ENCODE results near the gene CLDN11.

DNA sequence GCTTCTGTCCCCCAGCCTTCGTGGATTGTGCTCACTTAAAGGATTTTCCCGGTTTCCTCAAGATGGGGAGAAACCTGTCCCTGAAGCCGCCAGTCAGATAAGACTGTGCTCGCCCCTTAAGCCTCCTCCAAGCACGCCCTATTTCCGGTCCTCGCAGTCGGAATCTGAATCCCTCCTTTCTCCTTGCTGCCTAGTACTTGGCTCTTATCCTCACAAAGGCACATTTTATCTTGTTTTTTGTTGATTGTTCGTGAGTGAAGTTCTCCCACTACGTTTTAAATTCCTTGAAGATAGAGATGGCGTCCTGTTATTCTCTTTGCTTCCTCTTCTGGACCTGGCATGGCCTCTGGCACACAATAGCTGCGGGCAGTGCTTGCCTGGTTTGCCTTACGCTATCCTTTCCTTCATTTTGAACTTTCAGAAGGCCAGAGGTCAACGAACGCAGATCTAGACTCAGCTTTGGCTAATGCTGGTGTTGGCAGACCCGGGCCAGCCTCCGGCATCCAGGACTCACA is 1.7 kb downstream of the CLDN11 start:
- TF ChIP-seq ZNF274 (IDR thresholded peaks at IDR 0.05; ENCODE audit: low read depth, low read length), result no peak
- TF ChIP-seq YY1 (IDR thresholded peaks at IDR 0.05; ENCODE audit: insufficient read depth, insufficient read length), result no peak
- no peak for TF ChIP-seq SUZ12 (IDR thresholded peaks at IDR 0.05; ENCODE audit: extremely low read depth, insufficient read depth, insufficient read length)
